Epithelial cell of esophagus (primary cell): Measurements from ENCODE around the gene TMEM37.

ENCODE experiments used
- DNase-seq: peaks from one replicate; pipeline ENCODE4 v3.0.0; 2010; ENCODE audit warnings: low read depth
- H3K4me3 ChIP-seq: 2 replicates; pipeline ENCODE4 v1.5.1; 2011; ENCODE audit warnings: mild to moderate bottlenecking, low read length, control low read depth
- CTCF ChIP-seq: IDR thresholded peaks from 2 replicates; pipeline ENCODE4 v1.5.1; 2011; ENCODE audit warnings: low read depth, mild to moderate bottlenecking, low read length, control low read depth, inconsistent platforms; ENCODE audit not compliant: insufficient read depth; ENCODE audit errors: missing control alignments

The TMEM37 gene

GRCh38 chr2:119439574-119440500 is 8.2 kb downstream of the TMEM37 start:
- no peak for TF ChIP-seq CTCF

GRCh38 chr2:119440501-119440870 is 8.8 kb downstream of the TMEM37 start:
- no peak for DNase-seq
- no peak for TF ChIP-seq CTCF
- no peak overlapping the region for H3K4me3 ChIP-seq

More at GRCh38 chr2:119439574-119440500, 8.2 kb downstream of the TMEM37 start:
- no peak overlapping the region for H3K4me3 ChIP-seq
- DNase-seq, result no peak

GRCh38 chr2:119440873-119441272 is 9.2 kb downstream of the TMEM37 start:
- no peak for DNase-seq
- no peak overlapping the region for H3K4me3 ChIP-seq
- no peak for TF ChIP-seq CTCF

GRCh38 chr2:119441376-119442225 is 9.9 kb downstream of the TMEM37 start:
- H3K4me3 ChIP-seq, result no peak overlapping the region
- no peak for DNase-seq
- TF ChIP-seq CTCF, result no peak

- no peak overlapping the region for H3K4me3 ChIP-seq
- no peak for DNase-seq
- no peak for TF ChIP-seq CTCF
Measured at GRCh38 chr2:119442226-119442619, 10.6 kb downstream of the TMEM37 start.

GRCh38 chr2:119442850-119443249 is 11.2 kb downstream of the TMEM37 start:
- DNase-seq, result no peak
- no peak overlapping the region for H3K4me3 ChIP-seq
- no peak for TF ChIP-seq CTCF

- no peak overlapping the region for H3K4me3 ChIP-seq
- TF ChIP-seq CTCF, result no peak
- no peak for DNase-seq
Measured at GRCh38 chr2:119446037-119446436, 14.4 kb downstream of the TMEM37 start.
